NT2/D1 (cell line): ENCODE data around the gene PRICKLE2.

ENCODE experiments used
- DNase-seq: peaks from one replicate; pipeline ENCODE4 v3.0.0-alpha.2; 2011; ENCODE audit warnings: low read depth, low spot score
- H3K27me3 ChIP-seq: 2 replicates; pipeline ENCODE4 v1.6.0; 2011; ENCODE audit warnings: mild to moderate bottlenecking; ENCODE audit not compliant: insufficient read length, insufficient read depth
- H3K36me3 ChIP-seq: 2 replicates; pipeline ENCODE4 v1.6.1; 2011; ENCODE audit warnings: mild to moderate bottlenecking, low read length, mixed read lengths; ENCODE audit not compliant: insufficient read depth, insufficient read length
- H3K4me1 ChIP-seq: 2 replicates; pipeline ENCODE4 v1.5.1; 2011; ENCODE audit not compliant: insufficient read depth, insufficient read length
- H3K4me3 ChIP-seq: 2 replicates; pipeline ENCODE4 v1.5.1; 2011; ENCODE audit warnings: low read depth; ENCODE audit not compliant: insufficient read length
- H3K9ac ChIP-seq: 2 replicates; pipeline ENCODE4 v1.6.0; 2011; ENCODE audit warnings: low read depth; ENCODE audit not compliant: insufficient read length
- H3K9me3 ChIP-seq: 2 replicates; pipeline ENCODE4 v1.5.1; 2011; ENCODE audit warnings: mild to moderate bottlenecking, low read length; ENCODE audit not compliant: insufficient read depth
- SUZ12 ChIP-seq: IDR thresholded peaks from 2 replicates; pipeline ENCODE4 v1.6.1; 2011; ENCODE audit not compliant: insufficient read length, insufficient read depth; ENCODE audit errors: extremely low read depth
- YY1 ChIP-seq: IDR thresholded peaks from 2 replicates; pipeline ENCODE4 v1.6.1; 2011; ENCODE audit not compliant: insufficient read length, insufficient read depth
- ZNF274 ChIP-seq: IDR thresholded peaks from 2 replicates; pipeline ENCODE4 v1.6.1; 2011; ENCODE audit warnings: mild to moderate bottlenecking, low read depth, low read length

PRICKLE2 gene

DNA sequence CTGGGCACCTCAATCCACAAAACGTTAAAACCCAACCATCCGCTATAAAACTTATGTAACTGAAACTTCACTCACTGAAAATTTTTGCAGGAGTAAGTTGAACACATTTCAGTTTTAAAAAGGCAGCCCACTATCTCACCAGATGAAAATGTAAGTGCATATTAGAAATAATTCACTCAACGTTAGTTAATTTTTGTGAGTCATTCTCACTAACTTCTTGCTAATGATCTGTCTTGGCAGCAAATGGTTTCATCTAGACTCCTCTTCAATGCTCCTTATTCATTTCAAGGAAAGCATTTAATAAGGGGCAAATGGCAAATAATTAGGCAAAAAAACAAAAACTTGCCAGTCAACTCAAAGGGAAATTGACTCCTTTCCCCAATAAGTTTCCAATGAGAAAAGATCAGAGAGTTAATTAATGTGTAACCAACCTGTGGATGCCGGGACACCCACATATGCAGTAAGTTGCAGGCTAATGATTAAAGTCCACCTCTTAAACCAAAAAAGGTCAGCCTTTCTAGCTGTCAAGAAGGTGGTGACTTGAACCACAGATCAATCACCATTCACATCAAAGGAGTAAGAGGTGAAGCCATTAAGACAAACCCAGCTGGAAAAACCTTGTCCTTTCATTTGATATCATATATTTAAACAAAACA, 22.9 kb upstream of the PRICKLE2 start:
- peaks cover 3% of the 10 kb centered on the region for H3K36me3 ChIP-seq
- H3K9ac ChIP-seq = no peak overlapping the region
- H3K9me3 ChIP-seq = no peaks in the 10 kb centered on the region
- H3K27me3 ChIP-seq = no peaks in the 10 kb centered on the region
- TF ChIP-seq ZNF274 = no peak
- TF ChIP-seq YY1 = no peak
- no peak for TF ChIP-seq SUZ12
- H3K4me1 ChIP-seq = no peaks in the 10 kb centered on the region
- H3K4me3 ChIP-seq = no peak overlapping the region
- no peak for DNase-seq

- Histone ChIP-seq H3K4me3 (no peak overlapping the region), H3K9ac (no peak overlapping the region), H3K9me3 (no peaks in the 10 kb centered on the region), H3K27me3 (no peaks in the 10 kb centered on the region), H3K36me3 (peaks cover 2% of the 10 kb centered on the region), H3K4me1 (peaks cover under 1% of the 10 kb centered on the region)
- TF ChIP-seq ZNF274 (no peak), SUZ12 (no peak), YY1 (no peak)
- no peak for DNase-seq
Observed at GRCh38 chr3:64244011-64244942, 19.0 kb upstream of the PRICKLE2 start.

- Histone ChIP-seq H3K4me1 (peaks cover 7% of the 10 kb centered on the region), H3K4me3 (no peak overlapping the region), H3K27me3 (no peaks in the 10 kb centered on the region), H3K36me3 (peaks cover 7% of the 10 kb centered on the region), H3K9ac (no peak overlapping the region), H3K9me3 (peaks cover 3% of the 10 kb centered on the region; the same call in 1 of the 2 replicates)
- no peak for DNase-seq
- TF ChIP-seq SUZ12 (no peak), YY1 (no peak), ZNF274 (no peak)
Observed at GRCh38 chr3:64242435-64242834, 17.2 kb upstream of the PRICKLE2 start.

DNA sequence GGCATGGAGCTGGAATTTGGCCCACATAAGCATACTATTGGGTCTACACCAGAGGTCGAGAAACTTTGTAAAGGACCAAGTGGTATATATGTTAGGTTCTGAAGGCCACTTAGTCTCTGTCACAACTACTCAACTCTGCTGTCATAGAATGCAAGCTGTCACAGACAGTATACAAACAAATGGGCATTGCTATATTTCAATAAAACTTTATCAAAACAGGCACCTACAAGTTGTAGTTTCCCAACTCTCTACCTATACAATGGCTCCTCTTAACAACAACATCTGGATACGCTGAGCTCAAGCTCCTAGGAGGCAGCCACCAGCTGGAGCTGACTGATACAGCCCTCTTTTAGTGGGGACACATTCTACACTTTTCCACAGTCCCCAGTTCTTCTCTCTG, 15.7 kb upstream of the PRICKLE2 start:
- H3K27me3 ChIP-seq = no peaks in the 10 kb centered on the region
- H3K9me3 ChIP-seq = peaks cover 11% of the 10 kb centered on the region; the same call in 1 of the 2 replicates
- H3K9ac ChIP-seq = no peak overlapping the region
- DNase-seq = no peak
- H3K4me1 ChIP-seq = peaks cover 7% of the 10 kb centered on the region
- no peak overlapping the region for H3K4me3 ChIP-seq
- no peak for TF ChIP-seq SUZ12
- no peak for TF ChIP-seq ZNF274
- TF ChIP-seq YY1 = no peak
- H3K36me3 ChIP-seq = peaks cover 19% of the 10 kb centered on the region

- H3K27me3 ChIP-seq = no peaks in the 10 kb centered on the region
- no peak overlapping the region for H3K9ac ChIP-seq
- no peak for DNase-seq
- no peak overlapping the region for H3K4me3 ChIP-seq
- peaks cover 7% of the 10 kb centered on the region for H3K4me1 ChIP-seq
- peaks cover 11% of the 10 kb centered on the region; the same call in 1 of the 2 replicates for H3K9me3 ChIP-seq
- H3K36me3 ChIP-seq = peaks cover 25% of the 10 kb centered on the region
- TF ChIP-seq ZNF274 = no peak
- TF ChIP-seq YY1 = no peak
- TF ChIP-seq SUZ12 = no peak
Observed at GRCh38 chr3:64240396-64240795, 15.1 kb upstream of the PRICKLE2 start.

GRCh38 chr3:64239841-64240240, 14.6 kb upstream of the PRICKLE2 start:
- Histone ChIP-seq H3K9ac (no peak overlapping the region), H3K4me3 (no peak overlapping the region), H3K36me3 (peaks cover 26% of the 10 kb centered on the region), H3K9me3 (peaks cover 11% of the 10 kb centered on the region; the same call in 1 of the 2 replicates), H3K27me3 (no peaks in the 10 kb centered on the region), H3K4me1 (peaks cover 7% of the 10 kb centered on the region)
- no peak for DNase-seq
- TF ChIP-seq ZNF274 (no peak), SUZ12 (no peak), YY1 (no peak)
